Panc1 (cell line): Measurements from ENCODE around the gene CALML4. TPM values are rescaled to one million over a fixed set of nuclear protein-coding genes. Genes with fewer than 3 reads are reported as not detected.

Experiments
- ATAC-seq: fragments of 200-7000 bp; cut with Tn5 transposase; 2 replicates; pipeline ENCODE4 v1.9.1; 2020; ENCODE audit warnings: mild to moderate bottlenecking, moderate library complexity
- BruUV-seq: library from RNA; stranded (reverse); fragments of 400-500 nt; replicated peaks from 2 replicates; lab custom pipeline; 2021; lab: Mats Ljungman, UMichigan
- CTCF ChIA-PET: fragments of 300-600 bp; sonication (Branson Sonifier 250); formaldehyde crosslinking; loops from one replicate; lab custom pipeline; 2022; ENCODE audit warnings: antibody characterized with exemption; lab: Charles Lee
- POLR2A ChIA-PET: fragments of 300-600 bp; sonication (Branson Sonifier 250); formaldehyde crosslinking; loops from one replicate; lab custom pipeline; 2022; ENCODE audit warnings: antibody characterized with exemption; lab: Charles Lee
- DNase-seq: peaks from one replicate; pipeline ENCODE4 v3.0.0-alpha.2; 2010; ENCODE audit warnings: low read depth, low spot score
- H3K27ac ChIP-seq: 2 replicates; pipeline ENCODE4 v1.5.1; 2011; ENCODE audit warnings: mild to moderate bottlenecking, low read length, inconsistent platforms
- H3K27me3 ChIP-seq: fragments of 200-500 bp; sonication (Bioruptor generic); 2 replicates; pipeline ENCODE4 v1.6.0; 2014; ENCODE audit warnings: low read length, inconsistent platforms; ENCODE audit not compliant: control insufficient read depth, insufficient read depth
- H3K36me3 ChIP-seq: fragments of 200-500 bp; sonication (Bioruptor generic); 2 replicates; pipeline ENCODE4 v1.5.1; 2014; ENCODE audit warnings: inconsistent platforms, mild to moderate bottlenecking, low read length, moderate library complexity; ENCODE audit not compliant: control insufficient read depth, insufficient read depth
- H3K4me1 ChIP-seq: 2 replicates; pipeline ENCODE4 v1.5.1; 2011; ENCODE audit warnings: inconsistent platforms, mild to moderate bottlenecking, low read length, moderate library complexity; ENCODE audit not compliant: control insufficient read depth, insufficient read depth
- H3K4me3 ChIP-seq, 2 experiments: 2 replicates each; pipeline ENCODE4 v1.5.1; 2011 to 2012; ENCODE audit warnings: low read depth in 2 of 2, low read length in 2 of 2, mild to moderate bottlenecking in 2 of 2, inconsistent platforms in 1 of 2, moderate library complexity in 1 of 2
- H3K9me3 ChIP-seq: fragments of 200-500 bp; sonication (Bioruptor generic); 2 replicates; pipeline ENCODE4 v1.5.1; 2014; ENCODE audit warnings: low read depth, mild to moderate bottlenecking, inconsistent platforms, low read length, moderate library complexity; ENCODE audit not compliant: control insufficient read depth, insufficient read depth
- POLR2AphosphoS5 ChIP-seq: IDR thresholded peaks from 2 replicates; pipeline ENCODE4 v1.6.1; 2012; ENCODE audit warnings: mild to moderate bottlenecking, low read depth, low read length, moderate library complexity
- SIN3A ChIP-seq: IDR thresholded peaks from 2 replicates; pipeline ENCODE4 v1.6.1; 2012; ENCODE audit warnings: low read depth, mild to moderate bottlenecking, low read length, moderate library complexity, borderline replicate concordance; ENCODE audit not compliant: insufficient read depth
- TCF7L2 ChIP-seq: IDR thresholded peaks from 2 replicates; pipeline ENCODE4 v1.6.1; 2011; ENCODE audit warnings: mild to moderate bottlenecking, low read depth, low read length, inconsistent platforms
- in situ Hi-C: cut with HindIII; loops from 2 replicates; pipeline ENCODE4 v1.10.0; 2016; ENCODE audit warnings: low sequenced_read_pairs, low pct_unique_long_range_greater_than_20kb
- intact Hi-C: fragments of 100-400 bp; cut with micrococcal nuclease; formaldehyde crosslinking; loops from one replicate; pipeline ENCODE4 v1.10.0; 2022; ENCODE audit not compliant: unreplicated experiment
- total RNA-seq: library from RNA; stranded (reverse); gene quantifications from one replicate; pipeline ENCODE4 v1.2.1, GENCODE V29; 2021; ENCODE audit not compliant: unreplicated experiment
- TF ChIP-seq, protein P1 (sequence below): fragments of 450-650 bp; IDR thresholded peaks from 2 replicates; pipeline ENCODE4 v1.5.1; 2017; ENCODE audit warnings: mild to moderate bottlenecking
- TF ChIP-seq, protein P2 (sequence below), 2 experiments: IDR thresholded peaks; 2 replicates each; pipeline ENCODE4 v1.6.1; 2011 to 2012; ENCODE audit warnings: low read depth in 2 of 2, control low read depth in 1 of 2, low read length in 1 of 2, mild to moderate bottlenecking in 1 of 2, moderate library complexity in 1 of 2; ENCODE audit not compliant: insufficient read depth in 1 of 2

The CALML4 gene
- total RNA-seq, 1 experiment from 2014 or later: 5.4 TPM

DNA sequence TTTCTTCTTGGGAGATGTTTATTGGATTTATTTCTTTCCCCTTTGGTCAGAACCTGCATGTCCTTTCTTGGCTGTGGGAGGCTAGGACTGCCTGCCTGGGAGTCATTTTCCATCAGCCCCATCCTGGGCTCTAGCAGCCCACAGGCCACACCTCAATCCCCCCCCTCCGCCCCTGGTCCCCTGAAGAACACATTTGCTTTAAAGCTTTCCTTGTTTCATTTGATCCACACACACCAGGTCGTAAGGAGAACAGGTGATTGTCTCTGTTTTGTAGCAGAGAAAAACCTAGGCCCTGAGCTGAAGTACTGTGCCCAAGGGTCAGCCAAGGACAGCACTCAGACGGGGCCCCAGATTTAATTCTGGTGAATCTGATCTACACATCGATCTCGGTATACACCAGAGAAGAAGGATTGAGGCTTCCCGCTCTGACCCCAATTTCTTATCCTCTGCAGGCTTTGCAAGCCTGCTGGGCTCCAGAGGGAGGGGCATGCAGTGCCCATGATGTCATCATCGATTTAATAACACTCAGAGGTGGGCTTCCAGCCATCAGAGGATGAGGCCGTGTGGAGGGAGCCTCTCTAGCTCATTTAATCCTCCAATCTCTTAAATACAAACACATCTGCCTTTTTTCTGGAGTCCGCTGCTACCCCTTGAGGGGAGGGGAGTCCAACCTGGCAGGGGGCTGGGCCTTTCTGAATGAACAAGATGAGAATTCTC lies 26.1 kb upstream of the CALML4 start:
- intact Hi-C loops: no loop called here
- CTCF ChIA-PET: interaction anchor here (0.6 to 1.3 kb wide), 2 partner anchors 36 to 75 kb away, joined by 6 read pairs; no protein-coding TSS in a partner anchor
- in situ Hi-C loops: no loop called here

DNA sequence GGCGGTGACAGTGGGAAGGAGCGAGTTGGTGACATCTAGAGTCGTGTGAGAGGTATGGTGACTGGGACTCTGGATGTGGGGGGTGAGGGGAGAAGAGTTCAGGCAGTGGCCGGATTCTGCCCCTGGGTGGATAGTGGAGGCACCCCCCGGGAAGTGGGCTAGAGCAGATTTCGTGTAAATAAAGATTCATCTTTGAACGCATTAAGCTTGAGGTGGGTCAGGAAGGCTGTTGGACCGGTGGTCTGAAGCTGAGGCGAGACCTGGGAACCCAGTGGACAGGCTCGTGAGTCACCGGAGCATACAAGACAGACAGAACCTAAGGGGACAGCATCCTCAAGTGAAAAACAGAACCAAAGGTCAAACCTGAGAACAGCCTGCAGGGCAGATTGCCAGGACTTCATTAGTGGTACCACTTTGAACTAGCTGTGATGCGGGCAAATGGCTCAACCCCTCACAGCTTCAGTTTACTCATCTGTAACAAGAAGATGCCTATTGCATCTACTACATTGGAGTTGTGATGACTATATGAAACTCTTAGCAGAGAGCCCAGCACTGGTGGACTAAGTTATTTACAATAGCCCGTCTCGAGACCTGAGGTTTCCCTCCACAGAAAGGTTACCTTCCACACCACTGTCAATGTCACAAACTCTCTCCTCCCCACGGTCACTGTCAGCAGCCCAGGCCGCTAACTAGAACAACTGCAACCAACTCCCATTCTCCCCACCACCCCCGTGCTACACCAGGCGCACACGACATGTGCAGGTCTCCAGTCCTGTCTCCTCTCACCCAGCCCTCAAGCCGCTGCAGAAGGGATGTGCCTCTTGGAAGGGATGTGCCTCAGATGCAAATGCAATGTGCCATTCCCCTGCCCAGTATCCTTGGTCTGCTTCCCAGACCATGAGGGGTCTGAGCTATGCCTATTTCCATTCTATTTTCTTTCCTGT lies 25.3 kb upstream of the CALML4 start:
- no peak for TF ChIP-seq POLR2AphosphoS5
- no peak for TF ChIP-seq TCF7L2
- TF ChIP-seq, protein P1, sequence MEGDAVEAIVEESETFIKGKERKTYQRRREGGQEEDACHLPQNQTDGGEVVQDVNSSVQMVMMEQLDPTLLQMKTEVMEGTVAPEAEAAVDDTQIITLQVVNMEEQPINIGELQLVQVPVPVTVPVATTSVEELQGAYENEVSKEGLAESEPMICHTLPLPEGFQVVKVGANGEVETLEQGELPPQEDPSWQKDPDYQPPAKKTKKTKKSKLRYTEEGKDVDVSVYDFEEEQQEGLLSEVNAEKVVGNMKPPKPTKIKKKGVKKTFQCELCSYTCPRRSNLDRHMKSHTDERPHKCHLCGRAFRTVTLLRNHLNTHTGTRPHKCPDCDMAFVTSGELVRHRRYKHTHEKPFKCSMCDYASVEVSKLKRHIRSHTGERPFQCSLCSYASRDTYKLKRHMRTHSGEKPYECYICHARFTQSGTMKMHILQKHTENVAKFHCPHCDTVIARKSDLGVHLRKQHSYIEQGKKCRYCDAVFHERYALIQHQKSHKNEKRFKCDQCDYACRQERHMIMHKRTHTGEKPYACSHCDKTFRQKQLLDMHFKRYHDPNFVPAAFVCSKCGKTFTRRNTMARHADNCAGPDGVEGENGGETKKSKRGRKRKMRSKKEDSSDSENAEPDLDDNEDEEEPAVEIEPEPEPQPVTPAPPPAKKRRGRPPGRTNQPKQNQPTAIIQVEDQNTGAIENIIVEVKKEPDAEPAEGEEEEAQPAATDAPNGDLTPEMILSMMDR: no peak
- no peaks in the 10 kb centered on the region for H3K36me3 ChIP-seq
- no peak for DNase-seq
- ChIA-PET CTCF (no interaction called here), POLR2A (no interaction called here)
- intact Hi-C loops: no loop called here
- ATAC-seq: peak; percentile 50
- peak overlapping the region; percentile 83 to 89 for H3K4me3 ChIP-seq
- H3K27ac ChIP-seq: peak overlapping the region; percentile 77
- H3K27me3 ChIP-seq: no peaks in the 10 kb centered on the region
- BruUV-seq: TSS peak; percentile 94
- no peaks in the 10 kb centered on the region for H3K9me3 ChIP-seq
- in situ Hi-C loops: no loop called here
- peaks cover 16% of the 10 kb centered on the region for H3K4me1 ChIP-seq

More for the DNA sequence above, 26.1 kb upstream of the CALML4 start:
- Histone ChIP-seq H3K4me1 (peaks cover 16% of the 10 kb centered on the region), H3K9me3 (no peaks in the 10 kb centered on the region), H3K27ac (no peak overlapping the region), H3K36me3 (no peaks in the 10 kb centered on the region), H3K4me3 (no peak overlapping the region), H3K27me3 (no peaks in the 10 kb centered on the region)
- DNase-seq (no peak), ATAC-seq (no peak)
- POLR2A ChIA-PET: no interaction called here
- no TSS peak for BruUV-seq
- TF ChIP-seq, protein P2, sequence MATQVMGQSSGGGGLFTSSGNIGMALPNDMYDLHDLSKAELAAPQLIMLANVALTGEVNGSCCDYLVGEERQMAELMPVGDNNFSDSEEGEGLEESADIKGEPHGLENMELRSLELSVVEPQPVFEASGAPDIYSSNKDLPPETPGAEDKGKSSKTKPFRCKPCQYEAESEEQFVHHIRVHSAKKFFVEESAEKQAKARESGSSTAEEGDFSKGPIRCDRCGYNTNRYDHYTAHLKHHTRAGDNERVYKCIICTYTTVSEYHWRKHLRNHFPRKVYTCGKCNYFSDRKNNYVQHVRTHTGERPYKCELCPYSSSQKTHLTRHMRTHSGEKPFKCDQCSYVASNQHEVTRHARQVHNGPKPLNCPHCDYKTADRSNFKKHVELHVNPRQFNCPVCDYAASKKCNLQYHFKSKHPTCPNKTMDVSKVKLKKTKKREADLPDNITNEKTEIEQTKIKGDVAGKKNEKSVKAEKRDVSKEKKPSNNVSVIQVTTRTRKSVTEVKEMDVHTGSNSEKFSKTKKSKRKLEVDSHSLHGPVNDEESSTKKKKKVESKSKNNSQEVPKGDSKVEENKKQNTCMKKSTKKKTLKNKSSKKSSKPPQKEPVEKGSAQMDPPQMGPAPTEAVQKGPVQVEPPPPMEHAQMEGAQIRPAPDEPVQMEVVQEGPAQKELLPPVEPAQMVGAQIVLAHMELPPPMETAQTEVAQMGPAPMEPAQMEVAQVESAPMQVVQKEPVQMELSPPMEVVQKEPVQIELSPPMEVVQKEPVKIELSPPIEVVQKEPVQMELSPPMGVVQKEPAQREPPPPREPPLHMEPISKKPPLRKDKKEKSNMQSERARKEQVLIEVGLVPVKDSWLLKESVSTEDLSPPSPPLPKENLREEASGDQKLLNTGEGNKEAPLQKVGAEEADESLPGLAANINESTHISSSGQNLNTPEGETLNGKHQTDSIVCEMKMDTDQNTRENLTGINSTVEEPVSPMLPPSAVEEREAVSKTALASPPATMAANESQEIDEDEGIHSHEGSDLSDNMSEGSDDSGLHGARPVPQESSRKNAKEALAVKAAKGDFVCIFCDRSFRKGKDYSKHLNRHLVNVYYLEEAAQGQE (IDR thresholded peaks at IDR 0.05; ENCODE audit: insufficient read depth in 1 of 2, low read depth in 2 of 2, low read length in 1 of 2): no peak
- TF ChIP-seq TCF7L2 (no peak), POLR2AphosphoS5 (no peak), SIN3A (no peak)
- TF ChIP-seq, protein P1: no peak
